ENCODE data around the gene ECI1. TPM values are rescaled to one million over a fixed set of nuclear protein-coding genes. Genes with fewer than 3 reads are reported as not detected.

ECI1 gene
- total and polyA plus RNA-seq, 2 experiments from 2014 or later = 118 to 143 TPM

DNA sequence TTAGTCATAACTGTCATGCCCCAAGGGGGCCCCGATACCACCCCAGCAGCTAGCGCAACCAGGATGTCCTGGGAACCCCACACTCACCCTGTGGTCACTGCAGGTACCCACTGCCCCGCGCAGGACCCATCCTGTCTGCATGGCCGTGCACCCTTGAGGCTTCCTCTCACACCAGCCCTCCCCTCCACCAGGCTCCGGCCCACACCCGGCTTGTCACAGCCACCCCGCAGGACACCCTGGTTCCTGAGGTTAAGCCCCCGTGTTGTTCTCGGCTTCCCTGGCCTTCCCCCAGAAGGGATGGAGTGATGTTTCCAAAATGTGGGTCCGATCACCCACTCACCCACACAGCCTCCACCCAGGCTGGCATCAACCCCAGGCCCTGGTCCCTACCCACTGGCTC is 7.6 kb downstream of the ECI1 start:
- no peak for DNase-seq (ENCODE audit: low spot score)
- Mint-ChIP-seq H3K36me3 (ENCODE audit: low read depth) (peaks cover 57% of the 10 kb centered on the region), H3K27ac (no peak overlapping the region), H3K4me1 (no peaks in the 10 kb centered on the region), H3K27me3 (ENCODE audit: insufficient read depth, low read depth, poor library complexity) (peaks cover 8% of the 10 kb centered on the region), H3K9me3 (no peaks in the 10 kb centered on the region), H3K4me3 (no peak overlapping the region)
- peaks cover 11% of the 10 kb centered on the region for H3K79me2 ChIP-seq (replicated peaks; ENCODE audit: insufficient read depth)
- H3K4me3 ChIP-seq = no peak overlapping the region
- no peak for ATAC-seq
- TF ChIP-seq EZH2phosphoT487 (IDR thresholded peaks at IDR 0.05; ENCODE audit: unreplicated experiment) (no peak), EZH2 (IDR thresholded peaks at IDR 0.05; ENCODE audit: low read depth, unreplicated experiment) (no peak), CREB1 (CRISPR knock-in tag; IDR thresholded peaks at IDR 0.05; ENCODE audit: low read depth) (no peak), ZNF114 (CRISPR knock-in tag; IDR thresholded peaks at IDR 0.05) (no peak), ZNF462 (CRISPR knock-in tag; IDR thresholded peaks at IDR 0.05) (no peak), POLR2AphosphoS5 (IDR thresholded peaks at IDR 0.05; ENCODE audit: low read depth) (no peak), ZNF331 (CRISPR knock-in tag; IDR thresholded peaks at IDR 0.05; ENCODE audit: low read depth) (no peak)
- TF ChIP-seq, protein P1, sequence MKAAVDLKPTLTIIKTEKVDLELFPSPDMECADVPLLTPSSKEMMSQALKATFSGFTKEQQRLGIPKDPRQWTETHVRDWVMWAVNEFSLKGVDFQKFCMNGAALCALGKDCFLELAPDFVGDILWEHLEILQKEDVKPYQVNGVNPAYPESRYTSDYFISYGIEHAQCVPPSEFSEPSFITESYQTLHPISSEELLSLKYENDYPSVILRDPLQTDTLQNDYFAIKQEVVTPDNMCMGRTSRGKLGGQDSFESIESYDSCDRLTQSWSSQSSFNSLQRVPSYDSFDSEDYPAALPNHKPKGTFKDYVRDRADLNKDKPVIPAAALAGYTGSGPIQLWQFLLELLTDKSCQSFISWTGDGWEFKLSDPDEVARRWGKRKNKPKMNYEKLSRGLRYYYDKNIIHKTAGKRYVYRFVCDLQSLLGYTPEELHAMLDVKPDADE (IDR thresholded peaks at IDR 0.05) = no peak
- TF ChIP-seq, protein P2, sequence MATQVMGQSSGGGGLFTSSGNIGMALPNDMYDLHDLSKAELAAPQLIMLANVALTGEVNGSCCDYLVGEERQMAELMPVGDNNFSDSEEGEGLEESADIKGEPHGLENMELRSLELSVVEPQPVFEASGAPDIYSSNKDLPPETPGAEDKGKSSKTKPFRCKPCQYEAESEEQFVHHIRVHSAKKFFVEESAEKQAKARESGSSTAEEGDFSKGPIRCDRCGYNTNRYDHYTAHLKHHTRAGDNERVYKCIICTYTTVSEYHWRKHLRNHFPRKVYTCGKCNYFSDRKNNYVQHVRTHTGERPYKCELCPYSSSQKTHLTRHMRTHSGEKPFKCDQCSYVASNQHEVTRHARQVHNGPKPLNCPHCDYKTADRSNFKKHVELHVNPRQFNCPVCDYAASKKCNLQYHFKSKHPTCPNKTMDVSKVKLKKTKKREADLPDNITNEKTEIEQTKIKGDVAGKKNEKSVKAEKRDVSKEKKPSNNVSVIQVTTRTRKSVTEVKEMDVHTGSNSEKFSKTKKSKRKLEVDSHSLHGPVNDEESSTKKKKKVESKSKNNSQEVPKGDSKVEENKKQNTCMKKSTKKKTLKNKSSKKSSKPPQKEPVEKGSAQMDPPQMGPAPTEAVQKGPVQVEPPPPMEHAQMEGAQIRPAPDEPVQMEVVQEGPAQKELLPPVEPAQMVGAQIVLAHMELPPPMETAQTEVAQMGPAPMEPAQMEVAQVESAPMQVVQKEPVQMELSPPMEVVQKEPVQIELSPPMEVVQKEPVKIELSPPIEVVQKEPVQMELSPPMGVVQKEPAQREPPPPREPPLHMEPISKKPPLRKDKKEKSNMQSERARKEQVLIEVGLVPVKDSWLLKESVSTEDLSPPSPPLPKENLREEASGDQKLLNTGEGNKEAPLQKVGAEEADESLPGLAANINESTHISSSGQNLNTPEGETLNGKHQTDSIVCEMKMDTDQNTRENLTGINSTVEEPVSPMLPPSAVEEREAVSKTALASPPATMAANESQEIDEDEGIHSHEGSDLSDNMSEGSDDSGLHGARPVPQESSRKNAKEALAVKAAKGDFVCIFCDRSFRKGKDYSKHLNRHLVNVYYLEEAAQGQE (IDR thresholded peaks at IDR 0.05; ENCODE audit: unreplicated experiment) = no peak
- TF ChIP-seq, protein P3, sequence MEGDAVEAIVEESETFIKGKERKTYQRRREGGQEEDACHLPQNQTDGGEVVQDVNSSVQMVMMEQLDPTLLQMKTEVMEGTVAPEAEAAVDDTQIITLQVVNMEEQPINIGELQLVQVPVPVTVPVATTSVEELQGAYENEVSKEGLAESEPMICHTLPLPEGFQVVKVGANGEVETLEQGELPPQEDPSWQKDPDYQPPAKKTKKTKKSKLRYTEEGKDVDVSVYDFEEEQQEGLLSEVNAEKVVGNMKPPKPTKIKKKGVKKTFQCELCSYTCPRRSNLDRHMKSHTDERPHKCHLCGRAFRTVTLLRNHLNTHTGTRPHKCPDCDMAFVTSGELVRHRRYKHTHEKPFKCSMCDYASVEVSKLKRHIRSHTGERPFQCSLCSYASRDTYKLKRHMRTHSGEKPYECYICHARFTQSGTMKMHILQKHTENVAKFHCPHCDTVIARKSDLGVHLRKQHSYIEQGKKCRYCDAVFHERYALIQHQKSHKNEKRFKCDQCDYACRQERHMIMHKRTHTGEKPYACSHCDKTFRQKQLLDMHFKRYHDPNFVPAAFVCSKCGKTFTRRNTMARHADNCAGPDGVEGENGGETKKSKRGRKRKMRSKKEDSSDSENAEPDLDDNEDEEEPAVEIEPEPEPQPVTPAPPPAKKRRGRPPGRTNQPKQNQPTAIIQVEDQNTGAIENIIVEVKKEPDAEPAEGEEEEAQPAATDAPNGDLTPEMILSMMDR (conservative IDR thresholded peaks at IDR 0.05; ENCODE audit: low read depth in 2 of 2) = no peak
- no peaks in the 10 kb centered on the region for H3K4me1 ChIP-seq (ENCODE audit: insufficient read depth)
- no peaks in the 10 kb centered on the region for H3K9me2 ChIP-seq (ENCODE audit: insufficient read depth)
- H3K27me3 ChIP-seq (ENCODE audit: insufficient read depth) = no peaks in the 10 kb centered on the region
- H2AFZ ChIP-seq = no peak overlapping the region
- H3K4me2 ChIP-seq = no peak overlapping the region
- H3F3A ChIP-seq (replicated peaks; ENCODE audit: low read depth) = peaks cover 8% of the 10 kb centered on the region
- peaks cover 4% of the 10 kb centered on the region; the same call in 1 of the 2 replicates for H3K36me3 ChIP-seq (ENCODE audit: insufficient read depth)
- no peak overlapping the region for H3K27ac ChIP-seq (ENCODE audit: low read depth)
- peaks cover 4% of the 10 kb centered on the region for H4K20me1 ChIP-seq (replicated peaks; ENCODE audit: insufficient read depth)

All from GM23338 (cell line).